Ovary (tissue), 9 donors: ENCODE data around the gene CNGA2. TPM values are rescaled to one million over a fixed set of nuclear protein-coding genes. Genes with fewer than 3 reads are reported as not detected.

Experiments used
- DNase-seq, 5 donors: peaks; one replicate each; pipeline ENCODE4 v3.0.0-alpha.2; 2019 to 2020
- H3K27ac ChIP-seq, 2 donors: fragments of 200-600 bp; one replicate each; pipeline versions ENCODE4 v1.5.1 to v1.8.0; 2019 to 2022
- H3K27me3 ChIP-seq: fragments of 200-600 bp; one replicate; pipeline ENCODE4 v1.8.0; 2022
- H3K36me3 ChIP-seq: fragments of 200-600 bp; sonication (generic); one replicate; pipeline ENCODE4 v1.5.1; 2019
- H3K4me1 ChIP-seq: one replicate; pipeline ENCODE4 v1.8.1; 2013; ENCODE audit warnings: mild to moderate bottlenecking, moderate library complexity; ENCODE audit not compliant: insufficient read depth
- H3K4me3 ChIP-seq: fragments of 200-600 bp; sonication (generic); one replicate; pipeline ENCODE4 v1.5.1; 2017
- H3K9me3 ChIP-seq, 2 donors: fragments of 200-600 bp in 1 of 2; sonication (generic) in 1 of 2; one replicate each; pipeline versions ENCODE4 v1.5.1 to v1.8.1; 2013 to 2019; ENCODE audit warnings: mild to moderate bottlenecking in 1 of 2, moderate library complexity in 1 of 2
- EP300 ChIP-seq: sonication (generic); formaldehyde crosslinking; IDR thresholded peaks from one replicate; pipeline ENCODE4 v1.6.1; 2017; ENCODE audit warnings: antibody characterized with exemption
- POLR2A ChIP-seq: fragments of 450-650 bp; IDR thresholded peaks from one replicate; pipeline ENCODE4 v1.6.1; 2017; ENCODE audit warnings: antibody characterized with exemption, mild to moderate bottlenecking, moderate library complexity
- WGBS, 3 donors: extraction: QIAGEN DNeasy Blood & Tissue Kit in 1 of 3; methylation state at CpG; one replicate each; pipeline versions ENCODE4 v1.1.5 to v1.1.7; 2013 to 2017; 5-methylcytosine and 5-hydroxymethylcytosine counted together
- intact Hi-C, 4 donors: fragments of 100-400 bp; cut with DNase I; formaldehyde crosslinking; loops; one replicate each; pipeline versions ENCODE4 v1.11.0 to v1.15.1; 2022 to 2023
- polyA plus RNA-seq, 2 donors: library from polyadenylated mRNA; stranded (reverse); fragments of 200-250 nt in 1 of 2; fragments of 350-450 nt in 1 of 2; fragmentation: Illumina TruSeq in 1 of 2; extraction: RNeasy Lipid Tissue Mini Kit (QIAGEN cat#74804) in 1 of 2; gene quantifications; one replicate each; pipeline ENCODE4 v1.2.3, GENCODE V29; 2013 to 2014
- total RNA-seq, 7 donors: library from RNA; depleted of rRNA in 2 of 7; stranded (reverse); fragments of >200 nt in 2 of 7; fragmentation: NEBNext Ultra II Directional in 3 of 7; extraction: Animal tissue kit (Norgen Biotek cat#: 25700) in 3 of 7; gene quantifications; one replicate each; pipeline versions ENCODE4 v1.1.0 to v1.2.4, GENCODE V29; 2016 to 2023
- TF ChIP-seq, protein P1 (sequence below), 3 donors: fragments of 450-650 bp in 2 of 3; fragments of 200-600 bp in 1 of 3; IDR thresholded peaks; one replicate each; pipeline versions ENCODE4 v1.5.1 to v1.8.0; 2016 to 2022; ENCODE audit warnings: antibody characterized with exemption in 3 of 3, mild to moderate bottlenecking in 1 of 3
- donor health status: DM: no; HTN: no; CAD: no; lungs with moderate emphysema.
- donor health status: DM: no; HTN: no; CAD: no.
- donor health status: Bipolar disorder and iron deficiency.
- donor health status: DM: yes; HTN: yes; CAD: no.
- donor health status: DM: no; HTN: no; CAD: no.
- donor health status: DM: yes; HTN: yes; CAD: no.

Gene CNGA2
- total and polyA plus RNA-seq, 9 donors = not detected

DNA sequence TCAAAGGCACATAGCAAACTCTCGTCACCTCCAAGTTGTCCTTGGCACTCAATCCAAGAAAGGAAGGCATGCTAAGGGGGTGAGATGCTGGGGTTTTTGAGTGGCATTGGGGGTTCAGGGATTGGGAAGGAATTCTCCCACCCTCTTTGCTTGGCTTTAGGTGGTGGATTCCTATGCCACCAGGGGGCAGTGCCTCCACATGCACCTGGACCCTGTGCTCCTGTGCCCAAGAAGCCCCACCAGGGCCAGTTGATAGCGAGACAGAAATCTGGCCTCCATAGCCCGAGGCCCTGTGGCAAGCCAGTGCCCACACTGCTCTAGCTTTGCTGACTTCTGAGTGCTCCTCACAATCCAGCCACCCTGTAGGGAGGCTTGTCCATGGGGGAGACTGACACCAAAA, 20.7 kb upstream of the CNGA2 start:
- intact Hi-C loops = no loop called here
- Histone ChIP-seq H3K27ac (no peak overlapping the region), H3K4me1 (no peaks in the 10 kb centered on the region), H3K4me3 (no peak overlapping the region), H3K9me3 (no peaks in the 10 kb centered on the region), H3K36me3 (no peaks in the 10 kb centered on the region), H3K27me3 (no peaks in the 10 kb centered on the region)
- WGBS, 3 donors = 47 to 60% (median 58%) methylated on average over 3 of the region's 3 CpGs
- DNase-seq = no peak
- TF ChIP-seq EP300 = no peak
- TF ChIP-seq, protein P1, sequence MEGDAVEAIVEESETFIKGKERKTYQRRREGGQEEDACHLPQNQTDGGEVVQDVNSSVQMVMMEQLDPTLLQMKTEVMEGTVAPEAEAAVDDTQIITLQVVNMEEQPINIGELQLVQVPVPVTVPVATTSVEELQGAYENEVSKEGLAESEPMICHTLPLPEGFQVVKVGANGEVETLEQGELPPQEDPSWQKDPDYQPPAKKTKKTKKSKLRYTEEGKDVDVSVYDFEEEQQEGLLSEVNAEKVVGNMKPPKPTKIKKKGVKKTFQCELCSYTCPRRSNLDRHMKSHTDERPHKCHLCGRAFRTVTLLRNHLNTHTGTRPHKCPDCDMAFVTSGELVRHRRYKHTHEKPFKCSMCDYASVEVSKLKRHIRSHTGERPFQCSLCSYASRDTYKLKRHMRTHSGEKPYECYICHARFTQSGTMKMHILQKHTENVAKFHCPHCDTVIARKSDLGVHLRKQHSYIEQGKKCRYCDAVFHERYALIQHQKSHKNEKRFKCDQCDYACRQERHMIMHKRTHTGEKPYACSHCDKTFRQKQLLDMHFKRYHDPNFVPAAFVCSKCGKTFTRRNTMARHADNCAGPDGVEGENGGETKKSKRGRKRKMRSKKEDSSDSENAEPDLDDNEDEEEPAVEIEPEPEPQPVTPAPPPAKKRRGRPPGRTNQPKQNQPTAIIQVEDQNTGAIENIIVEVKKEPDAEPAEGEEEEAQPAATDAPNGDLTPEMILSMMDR (IDR thresholded peaks at IDR 0.05) = no peak
- TF ChIP-seq POLR2A = no peak

DNA sequence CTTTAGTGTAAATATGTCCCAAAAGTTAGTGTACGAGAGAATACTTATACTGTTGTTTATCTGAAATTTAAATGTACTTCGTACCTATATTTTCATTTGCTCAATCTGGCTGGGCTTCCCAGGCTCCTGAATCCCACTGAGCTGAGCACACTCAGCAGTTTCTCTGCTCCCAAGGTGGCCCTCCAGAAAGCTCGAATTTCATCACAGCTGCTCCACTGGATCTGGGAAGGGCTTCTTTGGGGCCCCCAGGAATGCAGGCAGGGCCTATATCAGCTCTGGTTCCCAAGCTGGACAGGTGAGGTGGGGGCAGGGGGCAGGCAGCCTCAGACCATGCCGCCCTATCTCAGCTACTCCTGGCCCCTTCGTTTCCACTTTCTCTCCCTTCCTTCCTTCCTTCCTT, 20.2 kb upstream of the CNGA2 start:
- H3K4me1 ChIP-seq = no peaks in the 10 kb centered on the region
- WGBS, 3 donors = 55 to 60% (median 59%) methylated on average over 5 of the region's 5 CpGs
- no peak overlapping the region for H3K27ac ChIP-seq
- DNase-seq = no peak
- intact Hi-C loops = no loop called here
- H3K4me3 ChIP-seq = no peak overlapping the region
- no peaks in the 10 kb centered on the region for H3K9me3 ChIP-seq
- H3K36me3 ChIP-seq = no peaks in the 10 kb centered on the region
- TF ChIP-seq EP300 (no peak), POLR2A (no peak)
- TF ChIP-seq, protein P1 (IDR thresholded peaks at IDR 0.05) = no peak
- no peaks in the 10 kb centered on the region for H3K27me3 ChIP-seq

DNA sequence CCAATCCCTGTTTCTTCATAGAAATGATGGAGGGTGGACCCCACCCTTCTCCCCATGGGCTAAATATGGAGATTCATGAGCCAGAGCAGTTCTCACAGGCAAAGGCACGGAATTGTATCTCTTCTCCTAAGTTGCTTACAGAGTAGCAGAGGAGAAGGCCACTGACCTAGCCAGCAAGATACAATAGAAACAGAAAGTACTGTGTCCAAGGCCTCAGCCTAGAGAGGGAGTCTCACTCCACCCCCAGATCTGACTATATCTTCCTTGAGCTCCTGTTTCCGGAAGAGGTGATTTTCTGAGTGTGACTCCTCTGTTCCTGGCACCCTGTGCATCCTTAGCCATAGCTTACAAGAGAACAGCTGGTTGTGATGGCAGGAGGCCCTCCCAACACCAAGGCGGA, 18.8 kb upstream of the CNGA2 start, which contains the start of gene FATE1:
TSS of gene FATE1 (plus strand) at position 284 of the 400 bp plus-strand sequence. CDS start at position 369, 85 bp downstream.
- Histone ChIP-seq H3K27ac (no peak within 1 kb of the TSS), H3K36me3 (no peaks in the 10 kb centered on the region), H3K4me1 (no peaks in the 10 kb centered on the region), H3K4me3 (no peak within 1 kb of the TSS), H3K9me3 (no peaks in the 10 kb centered on the region), H3K27me3 (no peaks in the 10 kb centered on the region)
- no peak for DNase-seq
- WGBS, 3 donors = 44 to 60% (median 50%) methylated on average over 3 of the region's 3 CpGs
- no peak for TF ChIP-seq POLR2A
- no peak for TF ChIP-seq EP300
- TF ChIP-seq, protein P1 (IDR thresholded peaks at IDR 0.05) = no peak
- intact Hi-C loops = loop anchor here in 1 of 4 donors (5.0 kb wide), 1 partner anchor 378 kb away; no protein-coding TSS in a partner anchor

DNA sequence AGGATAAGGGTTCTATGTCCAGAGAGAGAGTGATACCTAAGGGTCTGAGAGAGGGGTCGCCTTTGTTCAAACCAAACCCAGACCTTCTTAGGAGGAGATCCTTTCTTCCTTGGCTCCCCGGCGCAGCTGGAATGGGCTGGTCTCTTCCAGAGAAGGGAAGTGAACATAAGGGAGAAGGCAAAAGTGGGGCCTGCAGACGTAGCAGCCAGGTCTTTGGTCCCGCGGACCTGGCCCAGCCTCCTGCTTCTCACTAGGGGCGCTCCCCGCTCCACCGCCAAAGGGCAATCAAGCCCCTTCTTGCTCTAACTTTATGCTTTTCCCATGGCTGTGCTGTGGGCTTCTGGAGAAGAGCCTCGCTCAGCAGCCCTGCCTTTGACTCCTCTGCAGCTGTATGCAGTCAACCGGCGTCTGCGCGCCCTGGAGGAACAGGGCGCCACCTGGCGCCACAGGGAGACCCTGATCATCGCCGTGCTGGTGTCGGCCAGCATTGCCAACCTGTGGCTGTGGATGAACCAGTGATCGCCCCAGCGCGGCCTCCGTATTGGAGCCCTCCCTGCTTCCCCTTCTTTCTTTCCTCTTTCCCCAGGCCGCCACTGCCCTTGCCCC, 12.2 kb upstream of the CNGA2 start:
- WGBS, 3 donors = 40 to 51% (median 41%) methylated on average over 24 of the region's 24 CpGs
- intact Hi-C loops = no loop called here
- peak in 2 of 5 donors; percentile 25 to 37 for DNase-seq
- Histone ChIP-seq H3K9me3 (no peaks in the 10 kb centered on the region), H3K36me3 (no peaks in the 10 kb centered on the region), H3K4me1 (no peaks in the 10 kb centered on the region), H3K27me3 (no peaks in the 10 kb centered on the region), H3K27ac (no peak overlapping the region), H3K4me3 (no peak overlapping the region)
- no peak for TF ChIP-seq EP300
- TF ChIP-seq, protein P1 (IDR thresholded peaks at IDR 0.05) = no peak
- no peak for TF ChIP-seq POLR2A
